Suprapubic skin (tissue), 4 donors: ENCODE measurements around the gene CAMKV. TPM values are rescaled to one million over a fixed set of nuclear protein-coding genes. Genes with fewer than 3 reads are reported as not detected.

ENCODE experiments used
- DNase-seq, 2 donors: peaks; one replicate each; pipeline ENCODE4 v3.0.0-alpha.2; 2019; ENCODE audit warnings: low spot score in 2 of 2
- H3K27ac ChIP-seq: fragments of 200-600 bp; sonication (generic); one replicate; pipeline ENCODE4 v1.5.1; 2019
- H3K27me3 ChIP-seq: fragments of 200-600 bp; sonication (generic); one replicate; pipeline ENCODE4 v1.5.1; 2019
- H3K36me3 ChIP-seq: fragments of 200-600 bp; sonication (generic); one replicate; pipeline ENCODE4 v1.5.1; 2019
- H3K4me1 ChIP-seq: fragments of 200-600 bp; sonication (generic); one replicate; pipeline ENCODE4 v1.5.1; 2019
- H3K4me3 ChIP-seq: fragments of 200-600 bp; sonication (generic); one replicate; pipeline ENCODE4 v1.5.1; 2019; ENCODE audit warnings: mild to moderate bottlenecking
- H3K9me3 ChIP-seq: fragments of 200-600 bp; sonication (generic); one replicate; pipeline ENCODE4 v1.5.1; 2019
- CTCF ChIP-seq, 2 donors: fragments of 200-600 bp in 1 of 2; fragments of 450-650 bp in 1 of 2; sonication (generic) in 1 of 2; IDR thresholded peaks; one replicate each; pipeline ENCODE4 v1.5.1; 2016 to 2019; ENCODE audit warnings: antibody characterized with exemption in 2 of 2, mild to moderate bottlenecking in 1 of 2, moderate library complexity in 1 of 2
- EP300 ChIP-seq: sonication (generic); formaldehyde crosslinking; IDR thresholded peaks from one replicate; pipeline ENCODE4 v1.6.1; 2017; ENCODE audit warnings: antibody characterized with exemption
- POLR2A ChIP-seq, 2 donors: fragments of 450-650 bp; IDR thresholded peaks; one replicate each; pipeline ENCODE4 v1.6.1; 2017; ENCODE audit warnings: antibody characterized with exemption in 2 of 2, mild to moderate bottlenecking in 2 of 2, moderate library complexity in 2 of 2
- POLR2AphosphoS5 ChIP-seq, 3 donors: sonication (generic); formaldehyde crosslinking; IDR thresholded peaks; one replicate each; pipeline ENCODE4 v1.6.1; 2017; ENCODE audit warnings: antibody characterized with exemption in 3 of 3
- WGBS: methylation state at CpG from one replicate; pipeline ENCODE4 v1.1.5; 2018; 5-methylcytosine and 5-hydroxymethylcytosine counted together
- total RNA-seq, 4 donors: library from RNA; depleted of rRNA; stranded (reverse); fragments of >200 nt; gene quantifications; one replicate each; pipeline ENCODE4 v1.1.0, GENCODE V29; 2016

CAMKV gene
- total RNA-seq, 4 donors from 2014 or later = 2.0 TPM; not detected in 3

DNA sequence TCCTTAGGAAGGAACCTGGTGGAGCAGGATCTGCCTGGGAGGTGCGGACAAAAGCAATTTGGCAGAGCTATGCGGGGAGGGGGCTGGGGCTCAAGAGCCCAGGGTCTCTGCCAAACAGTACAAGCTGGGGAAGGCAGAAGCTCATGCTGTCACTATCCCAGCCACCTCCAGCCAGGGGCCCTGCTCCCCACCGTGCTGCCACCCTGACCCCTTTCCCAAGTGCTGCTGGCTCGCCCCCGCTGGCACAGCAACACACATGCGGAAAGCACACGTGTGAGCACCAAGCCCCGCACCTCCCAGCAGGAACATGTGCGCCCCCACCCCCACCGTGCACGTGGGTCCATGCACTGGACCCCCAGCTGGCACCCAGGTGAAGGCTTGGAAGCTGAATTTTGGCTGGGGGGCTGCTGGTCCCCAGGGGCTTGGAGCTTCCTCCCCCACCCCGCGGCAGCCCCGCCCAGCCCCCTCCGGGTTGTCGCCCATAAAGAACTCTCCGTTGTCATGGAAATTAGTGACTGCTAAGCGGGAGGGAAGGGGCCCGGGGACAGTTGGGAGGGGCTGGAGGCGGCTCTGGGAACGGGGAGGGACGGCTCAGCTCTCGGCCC, 742 bp downstream of the CAMKV start:
- peak overlapping the region; percentile 43 for H3K4me3 ChIP-seq
- H3K9me3 ChIP-seq = no peaks in the 10 kb centered on the region
- TF ChIP-seq POLR2AphosphoS5 (IDR thresholded peaks at IDR 0.05) (no peak), CTCF (IDR thresholded peaks at IDR 0.05) (no peak), EP300 (no peak), POLR2A (IDR thresholded peaks at IDR 0.05) (no peak)
- WGBS = 2% methylated on average over 14 of the region's 23 CpGs
- no peaks in the 10 kb centered on the region for H3K36me3 ChIP-seq
- peaks cover 19% of the 10 kb centered on the region for H3K4me1 ChIP-seq
- no peak overlapping the region for H3K27ac ChIP-seq
- H3K27me3 ChIP-seq = peaks cover 48% of the 10 kb centered on the region
- DNase-seq = no peak

DNA sequence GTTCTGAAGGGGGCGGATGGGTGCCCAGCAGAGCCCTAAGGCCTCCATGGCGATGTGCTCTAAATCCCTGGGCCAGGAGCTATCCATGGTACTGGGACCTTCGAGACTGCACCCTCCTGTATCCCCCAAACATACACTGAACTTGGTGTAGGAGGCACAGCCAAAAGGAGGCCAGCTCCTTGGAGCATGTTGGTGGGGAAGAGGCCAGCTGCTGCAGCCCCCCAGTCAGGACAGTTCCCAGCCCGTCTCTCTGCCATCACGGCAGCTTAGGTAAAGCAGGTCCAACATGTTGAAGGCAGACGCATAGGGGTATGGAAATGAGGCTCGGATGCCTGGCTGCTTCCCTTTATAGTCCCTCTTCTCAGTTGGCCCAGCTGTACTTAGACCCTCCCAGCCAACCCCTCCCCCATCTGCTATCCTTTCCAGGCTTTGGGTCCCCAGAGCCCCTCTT, 1.8 kb downstream of the CAMKV start:
- peaks cover 48% of the 10 kb centered on the region for H3K27me3 ChIP-seq
- no peak overlapping the region for H3K27ac ChIP-seq
- no peaks in the 10 kb centered on the region for H3K36me3 ChIP-seq
- TF ChIP-seq CTCF (IDR thresholded peaks at IDR 0.05) (no peak), POLR2A (IDR thresholded peaks at IDR 0.05) (no peak)
- H3K9me3 ChIP-seq = no peaks in the 10 kb centered on the region
- 17% methylated on average over 6 of the region's 7 CpGs for WGBS
- no peak overlapping the region for H3K4me3 ChIP-seq
- H3K4me1 ChIP-seq = peaks cover 19% of the 10 kb centered on the region
- no peak for DNase-seq

DNA sequence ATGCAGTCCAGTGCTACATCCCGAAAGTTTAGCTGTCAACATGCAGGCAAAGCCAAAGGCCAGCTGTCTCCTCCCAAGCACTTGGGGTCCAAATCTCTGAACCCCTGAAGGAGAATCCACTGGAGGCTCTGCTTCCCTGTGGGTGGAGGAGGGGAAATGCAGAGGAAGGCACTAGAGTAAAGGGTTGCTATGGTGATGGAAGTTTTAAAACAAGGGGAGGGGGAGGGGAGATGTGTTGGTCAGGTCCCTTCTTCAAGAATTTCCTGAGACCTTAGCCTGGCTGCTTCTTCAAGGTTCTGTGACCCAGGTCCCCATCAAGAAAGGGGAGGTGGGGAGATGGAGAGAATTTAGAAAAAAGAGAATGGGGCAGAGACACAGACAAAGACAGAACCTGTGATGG, 2.3 kb downstream of the CAMKV start:
- H3K9me3 ChIP-seq = no peaks in the 10 kb centered on the region
- 88% methylated on average over 1 of the region's 1 CpG for WGBS
- no peak for TF ChIP-seq CTCF (IDR thresholded peaks at IDR 0.05)
- DNase-seq = no peak
- H3K4me3 ChIP-seq = no peak overlapping the region
- no peak overlapping the region for H3K27ac ChIP-seq
- H3K27me3 ChIP-seq = peaks cover 48% of the 10 kb centered on the region
- H3K36me3 ChIP-seq = no peaks in the 10 kb centered on the region
- peaks cover 19% of the 10 kb centered on the region for H3K4me1 ChIP-seq

GRCh38 chr3:49865198-49865784, 4.4 kb downstream of the CAMKV start:
- H3K4me3 ChIP-seq = no peak overlapping the region
- H3K9me3 ChIP-seq = no peaks in the 10 kb centered on the region
- H3K27ac ChIP-seq = no peak overlapping the region
- H3K36me3 ChIP-seq = no peaks in the 10 kb centered on the region
- DNase-seq = no peak
- H3K4me1 ChIP-seq = peaks cover 14% of the 10 kb centered on the region
- H3K27me3 ChIP-seq = peaks cover 47% of the 10 kb centered on the region
- 53% methylated on average over 7 of the region's 7 CpGs for WGBS
- TF ChIP-seq POLR2AphosphoS5 (IDR thresholded peaks at IDR 0.05) = no peak
- TF ChIP-seq EP300 = no peak

DNA sequence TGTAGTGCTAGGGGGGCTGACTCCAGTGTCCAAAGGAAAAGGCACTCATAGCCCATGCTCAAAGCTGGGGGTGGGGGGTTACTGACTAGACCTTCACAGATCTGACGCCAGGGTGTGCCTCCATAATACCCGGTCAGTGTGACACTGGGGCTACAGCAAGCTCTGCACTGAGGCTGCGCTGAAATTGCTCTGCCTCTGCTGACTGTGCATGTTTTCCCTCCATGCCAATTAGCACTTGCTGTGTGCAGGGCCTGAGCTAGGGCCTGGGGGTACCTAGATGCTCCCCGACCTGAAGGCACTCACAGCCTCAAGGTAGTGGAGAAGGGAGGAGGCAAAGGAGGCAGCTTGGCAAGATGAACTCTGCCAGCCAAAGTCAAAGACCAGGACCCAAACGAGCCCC, 5.2 kb downstream of the CAMKV start:
- peaks cover 39% of the 10 kb centered on the region for H3K27me3 ChIP-seq
- no peak for TF ChIP-seq CTCF (IDR thresholded peaks at IDR 0.05)
- no peak for TF ChIP-seq EP300
- no peak for TF ChIP-seq POLR2A (IDR thresholded peaks at IDR 0.05)
- TF ChIP-seq POLR2AphosphoS5 (IDR thresholded peaks at IDR 0.05) = no peak
- WGBS = 63% methylated on average over 4 of the region's 5 CpGs
- H3K9me3 ChIP-seq = no peaks in the 10 kb centered on the region
- no peak for DNase-seq
- H3K36me3 ChIP-seq = no peaks in the 10 kb centered on the region
- no peak overlapping the region for H3K27ac ChIP-seq
- no peak overlapping the region for H3K4me3 ChIP-seq
- peaks cover 8% of the 10 kb centered on the region for H3K4me1 ChIP-seq
